ENCODE results near the gene FAM111B. TPM values are rescaled to one million over a fixed set of nuclear protein-coding genes. Genes with fewer than 3 reads are reported as not detected.
"Not testable (repeated sequence)": the region's sequence is repeated elsewhere in the genome, so short reads cannot be mapped to it uniquely, and the experiment has no call there.

FAM111B gene
- total RNA-seq, 1 donor from 2014 or later: under 0.01 TPM

- no peaks in the 10 kb centered on the region for H3K36me3 ChIP-seq (ENCODE audit: control insufficient read depth, insufficient read depth, low read length)
- FAIRE-seq (no peak), DNase-seq (ENCODE audit: low read depth) (peak; percentile 55)
- peak; percentile 99 for TF ChIP-seq CTCF (IDR thresholded peaks at IDR 0.05; ENCODE audit: insufficient read depth, low read length, severe bottlenecking)
- H3K27me3 ChIP-seq (ENCODE audit: control insufficient read depth, insufficient read depth, low read length): no peaks in the 10 kb centered on the region
- no peak overlapping the region for H3K4me3 ChIP-seq (ENCODE audit: low read depth, low read length)
These were observed 28.8 kb downstream of the FAM111B start for GRCh38 chr11:59135648-59136461.

GRCh38 chr11:59136551-59136950, 29.5 kb downstream of the FAM111B start:
- FAIRE-seq: not testable (repeated sequence)

GRCh38 chr11:59137190-59137589, 30.2 kb downstream of the FAM111B start:
- FAIRE-seq: no peak

More at GRCh38 chr11:59136551-59136950, 29.5 kb downstream of the FAM111B start:
- H3K36me3 ChIP-seq (ENCODE audit: control insufficient read depth, insufficient read depth, low read length); DNase-seq (ENCODE audit: low read depth); H3K4me3 ChIP-seq (ENCODE audit: low read depth, low read length); H3K27me3 ChIP-seq (ENCODE audit: control insufficient read depth, insufficient read depth, low read length): not testable (repeated sequence)

DNA sequence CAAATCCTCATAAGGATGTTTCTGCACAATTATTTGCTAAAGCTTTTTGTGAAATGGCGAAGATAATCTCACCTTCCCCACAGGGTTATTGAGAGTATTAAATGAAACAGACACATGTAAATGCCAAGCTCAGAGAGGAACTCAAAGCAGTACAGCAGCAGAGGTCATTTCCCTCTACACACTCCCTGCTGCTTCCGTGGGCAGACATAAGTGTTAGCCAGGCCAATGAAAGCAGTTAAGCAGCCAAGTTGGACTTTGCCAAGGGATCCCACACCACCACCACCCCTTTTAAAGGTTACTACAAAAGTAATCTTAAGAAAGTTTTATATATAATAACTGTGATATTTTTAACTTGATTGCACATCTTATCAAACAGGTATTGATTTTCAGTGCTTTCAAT, 31.6 kb downstream of the FAM111B start:
- DNase-seq (ENCODE audit: low read depth): no peak
- no peak overlapping the region for H3K4me3 ChIP-seq (ENCODE audit: low read depth, low read length)
- TF ChIP-seq CTCF (IDR thresholded peaks at IDR 0.05; ENCODE audit: insufficient read depth, low read length, severe bottlenecking): no peak
- H3K27me3 ChIP-seq (ENCODE audit: control insufficient read depth, insufficient read depth, low read length): no peaks in the 10 kb centered on the region
- FAIRE-seq: no peak
- H3K36me3 ChIP-seq (ENCODE audit: control insufficient read depth, insufficient read depth, low read length): no peaks in the 10 kb centered on the region

More at GRCh38 chr11:59137190-59137589, 30.2 kb downstream of the FAM111B start:
- no peak for TF ChIP-seq CTCF (IDR thresholded peaks at IDR 0.05; ENCODE audit: insufficient read depth, low read length, severe bottlenecking)
- H3K36me3 ChIP-seq (ENCODE audit: control insufficient read depth, insufficient read depth, low read length): no peaks in the 10 kb centered on the region
- H3K4me3 ChIP-seq (ENCODE audit: low read depth, low read length): no peak overlapping the region
- DNase-seq (ENCODE audit: low read depth): no peak
- no peaks in the 10 kb centered on the region for H3K27me3 ChIP-seq (ENCODE audit: control insufficient read depth, insufficient read depth, low read length)

DNA sequence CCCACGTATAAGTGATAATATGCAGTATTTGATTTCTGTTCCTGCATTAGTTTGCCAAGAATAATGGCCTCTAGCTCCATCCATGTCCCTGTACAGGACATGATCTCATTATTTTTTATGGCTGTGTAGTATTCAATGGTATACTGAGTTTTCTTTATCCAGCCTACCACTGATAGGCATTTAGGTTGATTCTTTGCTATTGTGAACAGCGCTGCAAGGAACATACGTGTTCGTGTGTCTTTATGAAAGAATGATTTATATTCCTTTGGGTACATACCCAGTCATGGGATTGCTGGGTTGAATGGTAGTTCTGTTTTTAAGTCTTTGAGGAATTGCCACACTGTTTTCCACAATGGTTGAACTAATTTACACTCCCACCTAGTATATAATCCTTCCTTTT, 34.2 kb downstream of the FAM111B start:
- DNase-seq (ENCODE audit: low read depth) (no peak), FAIRE-seq (no peak)
- no peak overlapping the region for H3K4me3 ChIP-seq (ENCODE audit: low read depth, low read length)
- no peaks in the 10 kb centered on the region for H3K27me3 ChIP-seq (ENCODE audit: control insufficient read depth, insufficient read depth, low read length)
- no peak for TF ChIP-seq CTCF (IDR thresholded peaks at IDR 0.05; ENCODE audit: insufficient read depth, low read length, severe bottlenecking)
- H3K36me3 ChIP-seq (ENCODE audit: control insufficient read depth, insufficient read depth, low read length): no peaks in the 10 kb centered on the region

DNA sequence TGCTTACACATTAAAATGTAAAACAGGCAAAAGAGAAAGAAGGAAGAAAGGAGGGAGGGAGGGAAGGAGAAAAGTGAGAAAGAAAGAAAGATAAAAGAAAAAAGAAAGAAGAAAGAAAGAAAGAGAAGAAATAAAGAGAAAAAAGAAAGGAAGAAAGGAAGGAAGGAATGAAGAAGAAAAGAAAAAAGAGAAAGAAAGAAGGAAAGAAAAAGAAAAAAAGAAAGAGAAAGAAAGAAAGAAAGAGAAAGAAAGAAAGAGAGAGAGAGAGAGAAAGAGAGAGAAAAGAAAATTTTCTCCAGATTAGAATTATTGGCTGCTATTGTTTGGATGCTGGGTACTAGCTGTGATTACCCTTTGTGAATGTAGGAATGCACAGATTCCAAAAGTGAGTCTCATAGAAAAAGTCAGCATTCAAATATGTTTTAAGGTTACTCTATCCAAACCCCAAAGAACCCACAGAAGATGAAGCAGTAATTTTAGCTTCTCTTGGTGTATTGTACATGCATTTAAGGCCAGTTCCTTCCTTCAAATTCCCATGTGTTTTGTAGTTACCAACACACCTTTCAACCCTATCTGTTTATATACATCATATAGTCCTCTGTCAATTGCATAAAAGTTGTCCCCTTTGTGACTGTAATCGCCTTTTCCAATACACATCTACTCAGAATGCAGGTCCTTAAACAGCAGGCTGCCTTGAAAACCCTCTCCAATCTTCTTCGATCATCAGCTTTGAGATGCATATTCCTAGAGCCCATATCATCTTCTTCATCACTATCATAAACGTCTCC, 34.8 kb downstream of the FAM111B start:
- DNase-seq (ENCODE audit: low read depth) (peak; percentile 20), FAIRE-seq (no peak)
- H3K27me3 ChIP-seq (ENCODE audit: control insufficient read depth, insufficient read depth, low read length): no peaks in the 10 kb centered on the region
- TF ChIP-seq CTCF (IDR thresholded peaks at IDR 0.05; ENCODE audit: insufficient read depth, low read length, severe bottlenecking): no peak
- H3K4me3 ChIP-seq (ENCODE audit: low read depth, low read length): peak overlapping the region; percentile 86
- H3K36me3 ChIP-seq (ENCODE audit: control insufficient read depth, insufficient read depth, low read length): no peaks in the 10 kb centered on the region

All from bronchial epithelial cell (primary cell).